Measurements from ENCODE around the gene SNCA. TPM values are rescaled to one million over a fixed set of nuclear protein-coding genes. Genes with fewer than 3 reads are reported as not detected.

SNCA gene
- total and polyA plus RNA-seq, 2 of the 8 experiments (the other 6 are each of a cell fraction or from before 2014, with no cell fraction given) = 8.5 to 16.8 TPM

DNA sequence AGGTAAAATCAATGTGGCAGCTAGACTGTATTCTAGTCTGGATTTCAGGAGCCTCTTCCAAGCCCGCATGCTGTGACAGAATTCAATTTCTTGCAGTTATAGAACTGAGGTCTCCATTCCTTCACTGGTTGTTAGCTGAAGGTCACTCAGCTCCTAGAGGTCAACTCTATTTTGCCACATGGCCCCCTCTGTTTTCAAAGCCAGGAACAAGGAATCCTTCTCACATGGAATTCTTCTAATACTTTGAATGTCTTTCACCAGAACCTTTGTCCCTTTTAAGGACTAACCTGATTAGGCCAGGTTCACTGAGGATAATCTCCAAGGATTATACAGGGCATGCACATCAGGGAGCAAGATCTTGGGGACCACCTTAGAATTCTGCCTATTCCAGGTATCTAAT is 34.2 kb upstream of the SNCA start (continued):
- no peak for TF ChIP-seq JUN (IDR thresholded peaks at IDR 0.05; ENCODE audit: low read depth, low read length)
- TF ChIP-seq, protein P1, sequence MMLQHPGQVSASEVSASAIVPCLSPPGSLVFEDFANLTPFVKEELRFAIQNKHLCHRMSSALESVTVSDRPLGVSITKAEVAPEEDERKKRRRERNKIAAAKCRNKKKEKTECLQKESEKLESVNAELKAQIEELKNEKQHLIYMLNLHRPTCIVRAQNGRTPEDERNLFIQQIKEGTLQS (IDR thresholded peaks at IDR 0.05; ENCODE audit: insufficient read depth, low read depth, low read length) = no peak
- TF ChIP-seq SIN3A (conservative IDR thresholded peaks at IDR 0.05 in 1 of 2, IDR thresholded peaks at IDR 0.05 in 1 of 2; ENCODE audit: low read depth in 1 of 2, low read length in 2 of 2) = no peak
- TF ChIP-seq JUND (IDR thresholded peaks at IDR 0.05; ENCODE audit: low read length) = no peak
